Measurements from ENCODE around the gene LARP1.
A peak's percentile ranks its signal among the peaks of the same experiment; 100 is the strongest.
"Not testable (repeated sequence)": the region's sequence is repeated elsewhere in the genome, so short reads cannot be mapped to it uniquely, and the experiment has no call there.

LARP1 gene

DNA sequence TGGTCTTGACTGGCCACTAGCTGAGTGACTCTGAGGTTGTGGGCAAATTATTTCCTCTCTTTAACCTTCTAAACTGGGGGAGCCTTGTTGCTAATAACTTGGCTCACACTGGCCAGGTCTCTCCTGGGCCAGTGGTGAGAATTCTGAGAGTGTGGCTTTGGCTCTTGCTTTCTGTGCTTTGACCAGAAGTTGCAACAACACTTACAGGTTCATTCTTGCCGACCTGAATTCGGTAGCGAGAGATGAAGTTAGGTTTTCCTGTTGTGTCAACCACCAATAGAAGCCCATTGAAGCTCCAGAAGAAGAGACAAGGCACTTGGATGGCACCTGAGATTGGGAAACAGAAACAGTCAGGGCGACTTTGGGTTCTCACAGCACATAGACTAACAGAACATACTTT, 75.4 kb downstream of the LARP1 start:
- TF ChIP-seq TCF4 (CRISPR knock-in tag; IDR thresholded peaks at IDR 0.05; ENCODE audit: borderline replicate concordance): no peak
- no peak for TF ChIP-seq ARNTL (CRISPR knock-in tag; IDR thresholded peaks at IDR 0.05; ENCODE audit: borderline replicate concordance, low read depth)
- TF ChIP-seq CSDC2 (CRISPR knock-in tag; IDR thresholded peaks at IDR 0.05): no peak
- TF ChIP-seq ZFP30 (CRISPR knock-in tag; IDR thresholded peaks at IDR 0.05): no peak
- no peak for TF ChIP-seq RARB (CRISPR knock-in tag; IDR thresholded peaks at IDR 0.05)
- no peak for TF ChIP-seq ZNF565 (CRISPR knock-in tag; conservative IDR thresholded peaks at IDR 0.05; ENCODE audit: low read depth)
- TF ChIP-seq OSR1 (CRISPR knock-in tag; IDR thresholded peaks at IDR 0.05): no peak
- no peak for TF ChIP-seq SNAI2 (CRISPR knock-in tag; IDR thresholded peaks at IDR 0.05)
- TF ChIP-seq ESRRG (CRISPR knock-in tag; IDR thresholded peaks at IDR 0.05): no peak
- no peak for TF ChIP-seq GLIS3 (CRISPR knock-in tag; IDR thresholded peaks at IDR 0.05)
- no peak for TF ChIP-seq PPARA (CRISPR knock-in tag; IDR thresholded peaks at IDR 0.05; ENCODE audit: borderline replicate concordance)
- TF ChIP-seq ZNF8 (CRISPR knock-in tag; IDR thresholded peaks at IDR 0.05): no peak
- no peak for TF ChIP-seq CREB5 (CRISPR knock-in tag; IDR thresholded peaks at IDR 0.05; ENCODE audit: low read depth)
- TF ChIP-seq, protein P1, sequence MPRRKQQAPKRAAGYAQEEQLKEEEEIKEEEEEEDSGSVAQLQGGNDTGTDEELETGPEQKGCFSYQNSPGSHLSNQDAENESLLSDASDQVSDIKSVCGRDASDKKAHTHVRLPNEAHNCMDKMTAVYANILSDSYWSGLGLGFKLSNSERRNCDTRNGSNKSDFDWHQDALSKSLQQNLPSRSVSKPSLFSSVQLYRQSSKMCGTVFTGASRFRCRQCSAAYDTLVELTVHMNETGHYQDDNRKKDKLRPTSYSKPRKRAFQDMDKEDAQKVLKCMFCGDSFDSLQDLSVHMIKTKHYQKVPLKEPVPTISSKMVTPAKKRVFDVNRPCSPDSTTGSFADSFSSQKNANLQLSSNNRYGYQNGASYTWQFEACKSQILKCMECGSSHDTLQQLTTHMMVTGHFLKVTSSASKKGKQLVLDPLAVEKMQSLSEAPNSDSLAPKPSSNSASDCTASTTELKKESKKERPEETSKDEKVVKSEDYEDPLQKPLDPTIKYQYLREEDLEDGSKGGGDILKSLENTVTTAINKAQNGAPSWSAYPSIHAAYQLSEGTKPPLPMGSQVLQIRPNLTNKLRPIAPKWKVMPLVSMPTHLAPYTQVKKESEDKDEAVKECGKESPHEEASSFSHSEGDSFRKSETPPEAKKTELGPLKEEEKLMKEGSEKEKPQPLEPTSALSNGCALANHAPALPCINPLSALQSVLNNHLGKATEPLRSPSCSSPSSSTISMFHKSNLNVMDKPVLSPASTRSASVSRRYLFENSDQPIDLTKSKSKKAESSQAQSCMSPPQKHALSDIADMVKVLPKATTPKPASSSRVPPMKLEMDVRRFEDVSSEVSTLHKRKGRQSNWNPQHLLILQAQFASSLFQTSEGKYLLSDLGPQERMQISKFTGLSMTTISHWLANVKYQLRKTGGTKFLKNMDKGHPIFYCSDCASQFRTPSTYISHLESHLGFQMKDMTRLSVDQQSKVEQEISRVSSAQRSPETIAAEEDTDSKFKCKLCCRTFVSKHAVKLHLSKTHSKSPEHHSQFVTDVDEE (CRISPR knock-in tag; IDR thresholded peaks at IDR 0.05): no peak
- ATAC-seq: no peak

- TF ChIP-seq TCF4 (CRISPR knock-in tag; IDR thresholded peaks at IDR 0.05; ENCODE audit: borderline replicate concordance): no peak
- TF ChIP-seq, protein P2, sequence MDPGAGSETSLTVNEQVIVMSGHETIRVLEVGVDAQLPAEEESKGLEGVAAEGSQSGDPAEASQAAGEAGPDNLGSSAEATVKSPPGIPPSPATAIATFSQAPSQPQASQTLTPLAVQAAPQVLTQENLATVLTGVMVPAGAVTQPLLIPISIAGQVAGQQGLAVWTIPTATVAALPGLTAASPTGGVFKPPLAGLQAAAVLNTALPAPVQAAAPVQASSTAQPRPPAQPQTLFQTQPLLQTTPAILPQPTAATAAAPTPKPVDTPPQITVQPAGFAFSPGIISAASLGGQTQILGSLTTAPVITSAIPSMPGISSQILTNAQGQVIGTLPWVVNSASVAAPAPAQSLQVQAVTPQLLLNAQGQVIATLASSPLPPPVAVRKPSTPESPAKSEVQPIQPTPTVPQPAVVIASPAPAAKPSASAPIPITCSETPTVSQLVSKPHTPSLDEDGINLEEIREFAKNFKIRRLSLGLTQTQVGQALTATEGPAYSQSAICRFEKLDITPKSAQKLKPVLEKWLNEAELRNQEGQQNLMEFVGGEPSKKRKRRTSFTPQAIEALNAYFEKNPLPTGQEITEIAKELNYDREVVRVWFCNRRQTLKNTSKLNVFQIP (CRISPR knock-in tag; IDR thresholded peaks at IDR 0.05; ENCODE audit: borderline replicate concordance, low read depth): no peak
- TF ChIP-seq, protein P3, sequence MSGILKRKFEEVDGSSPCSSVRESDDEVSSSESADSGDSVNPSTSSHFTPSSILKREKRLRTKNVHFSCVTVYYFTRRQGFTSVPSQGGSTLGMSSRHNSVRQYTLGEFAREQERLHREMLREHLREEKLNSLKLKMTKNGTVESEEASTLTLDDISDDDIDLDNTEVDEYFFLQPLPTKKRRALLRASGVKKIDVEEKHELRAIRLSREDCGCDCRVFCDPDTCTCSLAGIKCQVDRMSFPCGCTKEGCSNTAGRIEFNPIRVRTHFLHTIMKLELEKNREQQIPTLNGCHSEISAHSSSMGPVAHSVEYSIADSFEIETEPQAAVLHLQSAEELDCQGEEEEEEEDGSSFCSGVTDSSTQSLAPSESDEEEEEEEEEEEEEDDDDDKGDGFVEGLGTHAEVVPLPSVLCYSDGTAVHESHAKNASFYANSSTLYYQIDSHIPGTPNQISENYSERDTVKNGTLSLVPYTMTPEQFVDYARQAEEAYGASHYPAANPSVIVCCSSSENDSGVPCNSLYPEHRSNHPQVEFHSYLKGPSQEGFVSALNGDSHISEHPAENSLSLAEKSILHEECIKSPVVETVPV (CRISPR knock-in tag; IDR thresholded peaks at IDR 0.05): no peak
- TF ChIP-seq SNAI2 (CRISPR knock-in tag; IDR thresholded peaks at IDR 0.05): no peak
- TF ChIP-seq PPARA (CRISPR knock-in tag; IDR thresholded peaks at IDR 0.05; ENCODE audit: borderline replicate concordance): no peak
- TF ChIP-seq TOX (CRISPR knock-in tag; IDR thresholded peaks at IDR 0.05; ENCODE audit: borderline replicate concordance): no peak
- no peak for ATAC-seq
Observed at GRCh38 chr5:154831451-154831850, 76.3 kb downstream of the LARP1 start.

GRCh38 chr5:154832804-154833203, 77.6 kb downstream of the LARP1 start:
- ATAC-seq: not testable (repeated sequence)

GRCh38 chr5:154834053-154834452, 78.9 kb downstream of the LARP1 start:
- TF ChIP-seq SNAI2 (CRISPR knock-in tag; IDR thresholded peaks at IDR 0.05) (no peak), ZNF70 (CRISPR knock-in tag; IDR thresholded peaks at IDR 0.05) (no peak), ZNF8 (CRISPR knock-in tag; IDR thresholded peaks at IDR 0.05) (no peak), ESRRG (CRISPR knock-in tag; IDR thresholded peaks at IDR 0.05) (no peak)
- no peak for ATAC-seq

GRCh38 chr5:154835701-154836052, 80.5 kb downstream of the LARP1 start:
- peak; percentile 11; the same call in 2 of the 3 replicates for ATAC-seq

- no peak for ATAC-seq
- TF ChIP-seq ZNF8 (CRISPR knock-in tag; IDR thresholded peaks at IDR 0.05) (no peak), ESRRG (CRISPR knock-in tag; IDR thresholded peaks at IDR 0.05) (no peak), OSR1 (CRISPR knock-in tag; IDR thresholded peaks at IDR 0.05) (no peak), ZFP3 (CRISPR knock-in tag; IDR thresholded peaks at IDR 0.05) (no peak), CSDC2 (CRISPR knock-in tag; IDR thresholded peaks at IDR 0.05) (no peak), SNAI2 (CRISPR knock-in tag; IDR thresholded peaks at IDR 0.05) (no peak), ZNF565 (CRISPR knock-in tag; conservative IDR thresholded peaks at IDR 0.05; ENCODE audit: low read depth) (no peak), ARNTL (CRISPR knock-in tag; IDR thresholded peaks at IDR 0.05; ENCODE audit: borderline replicate concordance, low read depth) (no peak), PATZ1 (CRISPR knock-in tag; IDR thresholded peaks at IDR 0.05; ENCODE audit: borderline replicate concordance) (no peak), ZFP30 (CRISPR knock-in tag; IDR thresholded peaks at IDR 0.05) (no peak), RARB (CRISPR knock-in tag; IDR thresholded peaks at IDR 0.05) (no peak), ISL1 (CRISPR knock-in tag; IDR thresholded peaks at IDR 0.05) (no peak), ZNF70 (CRISPR knock-in tag; IDR thresholded peaks at IDR 0.05) (no peak), BACH2 (CRISPR knock-in tag; IDR thresholded peaks at IDR 0.05; ENCODE audit: borderline replicate concordance) (no peak), GLIS3 (CRISPR knock-in tag; IDR thresholded peaks at IDR 0.05) (no peak), PPARA (CRISPR knock-in tag; IDR thresholded peaks at IDR 0.05; ENCODE audit: borderline replicate concordance) (no peak)
- TF ChIP-seq, protein P3 (CRISPR knock-in tag; IDR thresholded peaks at IDR 0.05): no peak
Observed at GRCh38 chr5:154836225-154836624, 81.0 kb downstream of the LARP1 start.
